ENCODE data around the gene YOD1.

The YOD1 gene

GRCh38 chr1:207051191-207051943 lies at the start of gene YOD1:
YOD1 (minus strand) TSS chr1:207051208; CDS start chr1:207051030, 178 bp downstream.
- no peaks in the 10 kb centered on the region for H3K9me2 ChIP-seq (replicated peaks; ENCODE audit: insufficient read depth, low read length)
- no peaks in the 10 kb centered on the region for H4K20me1 ChIP-seq (ENCODE audit: low read depth, low read length)
- no peak within 1 kb of the TSS for H3K4me3 ChIP-seq (ENCODE audit: insufficient read depth, low read length, poor library complexity, severe bottlenecking)
- H3K36me3 ChIP-seq (ENCODE audit: low read length): no peaks in the 10 kb centered on the region
- no peak within 1 kb of the TSS for H3K4me2 ChIP-seq (ENCODE audit: low read depth, low read length, poor library complexity, severe bottlenecking)
- H3K9ac ChIP-seq (ENCODE audit: low read length): no peak within 1 kb of the TSS
- no peak within 1 kb of the TSS for H3K27ac ChIP-seq (ENCODE audit: low read depth, low read length)
- H3K27me3 ChIP-seq (ENCODE audit: low read length): no peaks in the 10 kb centered on the region
- 0 out of 2 replicates have a peak, but pooled peaks cover 3% of the 10 kb centered on the region for H3F3A ChIP-seq (ENCODE audit: insufficient read depth)
- H3K79me2 ChIP-seq (ENCODE audit: insufficient read depth, low read length): no peaks in the 10 kb centered on the region
- no peaks in the 10 kb centered on the region for H3K9me3 ChIP-seq (ENCODE audit: insufficient read depth, low read length)
- peak within 1 kb of the TSS; percentile 37 for H2AFZ ChIP-seq (ENCODE audit: low read depth, low read length, severe bottlenecking)
- TF ChIP-seq CTCF (IDR thresholded peaks at IDR 0.05; ENCODE audit: insufficient read depth, low read length, poor library complexity, severe bottlenecking) (no peak), EZH2phosphoT487 (conservative IDR thresholded peaks at IDR 0.05; ENCODE audit: low read length) (no peak)

GRCh38 chr1:207097871-207098324 lies 46.9 kb upstream of the YOD1 start:
- Histone ChIP-seq H4K20me1 (ENCODE audit: low read depth, low read length) (no peaks in the 10 kb centered on the region), H3K36me3 (ENCODE audit: low read length) (no peaks in the 10 kb centered on the region), H3K9me2 (replicated peaks; ENCODE audit: insufficient read depth, low read length) (no peaks in the 10 kb centered on the region), H3K9ac (ENCODE audit: low read length) (no peak overlapping the region), H3K9me3 (ENCODE audit: insufficient read depth, low read length) (no peaks in the 10 kb centered on the region), H3K27ac (ENCODE audit: low read depth, low read length) (no peak overlapping the region), H3K4me2 (ENCODE audit: low read depth, low read length, poor library complexity, severe bottlenecking) (no peak overlapping the region), H3K4me3 (ENCODE audit: insufficient read depth, low read length, poor library complexity, severe bottlenecking) (no peak overlapping the region), H3F3A (ENCODE audit: insufficient read depth) (no peaks in the 10 kb centered on the region), H3K27me3 (ENCODE audit: low read length) (0 out of 2 replicates have a peak, but pooled peaks cover 2% of the 10 kb centered on the region), H3K79me2 (ENCODE audit: insufficient read depth, low read length) (no peaks in the 10 kb centered on the region), H2AFZ (ENCODE audit: low read depth, low read length, severe bottlenecking) (no peak overlapping the region)
- TF ChIP-seq EZH2phosphoT487 (conservative IDR thresholded peaks at IDR 0.05; ENCODE audit: low read length) (no peak), CTCF (IDR thresholded peaks at IDR 0.05; ENCODE audit: insufficient read depth, low read length, poor library complexity, severe bottlenecking) (no peak)

- H3K27me3 ChIP-seq (ENCODE audit: low read length): no peaks in the 10 kb centered on the region
- TF ChIP-seq CTCF (IDR thresholded peaks at IDR 0.05; ENCODE audit: insufficient read depth, low read length, poor library complexity, severe bottlenecking): no peak
- TF ChIP-seq EZH2phosphoT487 (conservative IDR thresholded peaks at IDR 0.05; ENCODE audit: low read length): no peak
- no peaks in the 10 kb centered on the region for H3K79me2 ChIP-seq (ENCODE audit: insufficient read depth, low read length)
- H3K36me3 ChIP-seq (ENCODE audit: low read length): no peaks in the 10 kb centered on the region
- H3K9ac ChIP-seq (ENCODE audit: low read length): no peak overlapping the region
- no peaks in the 10 kb centered on the region for H3F3A ChIP-seq (ENCODE audit: insufficient read depth)
- no peak overlapping the region for H2AFZ ChIP-seq (ENCODE audit: low read depth, low read length, severe bottlenecking)
- no peaks in the 10 kb centered on the region for H3K9me2 ChIP-seq (replicated peaks; ENCODE audit: insufficient read depth, low read length)
- H3K4me3 ChIP-seq (ENCODE audit: insufficient read depth, low read length, poor library complexity, severe bottlenecking): no peak overlapping the region
- no peak overlapping the region for H3K4me2 ChIP-seq (ENCODE audit: low read depth, low read length, poor library complexity, severe bottlenecking)
- H3K27ac ChIP-seq (ENCODE audit: low read depth, low read length): no peak overlapping the region
- H4K20me1 ChIP-seq (ENCODE audit: low read depth, low read length): no peaks in the 10 kb centered on the region
- H3K9me3 ChIP-seq (ENCODE audit: insufficient read depth, low read length): no peaks in the 10 kb centered on the region
These were observed 42.9 kb upstream of the YOD1 start for GRCh38 chr1:207093944-207094343.

Data from SU-DHL-6 (cell line).